ENCODE results near the gene FAM217B. TPM values are rescaled to one million over a fixed set of nuclear protein-coding genes. Genes with fewer than 3 reads are reported as not detected.

Gene FAM217B, protein sequence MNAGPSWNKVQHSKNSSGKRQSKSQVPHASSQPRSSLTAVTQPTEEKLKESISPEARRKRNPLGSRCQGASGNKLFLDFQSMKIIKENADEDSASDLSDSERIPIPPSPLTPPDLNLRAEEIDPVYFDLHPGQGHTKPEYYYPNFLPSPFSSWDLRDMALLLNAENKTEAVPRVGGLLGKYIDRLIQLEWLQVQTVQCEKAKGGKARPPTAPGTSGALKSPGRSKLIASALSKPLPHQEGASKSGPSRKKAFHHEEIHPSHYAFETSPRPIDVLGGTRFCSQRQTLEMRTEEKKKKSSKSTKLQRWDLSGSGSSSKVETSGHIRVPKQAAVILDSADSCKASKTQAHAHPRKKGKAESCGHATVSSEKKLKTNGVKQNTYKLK
- total RNA-seq: 12.8 TPM

DNA sequence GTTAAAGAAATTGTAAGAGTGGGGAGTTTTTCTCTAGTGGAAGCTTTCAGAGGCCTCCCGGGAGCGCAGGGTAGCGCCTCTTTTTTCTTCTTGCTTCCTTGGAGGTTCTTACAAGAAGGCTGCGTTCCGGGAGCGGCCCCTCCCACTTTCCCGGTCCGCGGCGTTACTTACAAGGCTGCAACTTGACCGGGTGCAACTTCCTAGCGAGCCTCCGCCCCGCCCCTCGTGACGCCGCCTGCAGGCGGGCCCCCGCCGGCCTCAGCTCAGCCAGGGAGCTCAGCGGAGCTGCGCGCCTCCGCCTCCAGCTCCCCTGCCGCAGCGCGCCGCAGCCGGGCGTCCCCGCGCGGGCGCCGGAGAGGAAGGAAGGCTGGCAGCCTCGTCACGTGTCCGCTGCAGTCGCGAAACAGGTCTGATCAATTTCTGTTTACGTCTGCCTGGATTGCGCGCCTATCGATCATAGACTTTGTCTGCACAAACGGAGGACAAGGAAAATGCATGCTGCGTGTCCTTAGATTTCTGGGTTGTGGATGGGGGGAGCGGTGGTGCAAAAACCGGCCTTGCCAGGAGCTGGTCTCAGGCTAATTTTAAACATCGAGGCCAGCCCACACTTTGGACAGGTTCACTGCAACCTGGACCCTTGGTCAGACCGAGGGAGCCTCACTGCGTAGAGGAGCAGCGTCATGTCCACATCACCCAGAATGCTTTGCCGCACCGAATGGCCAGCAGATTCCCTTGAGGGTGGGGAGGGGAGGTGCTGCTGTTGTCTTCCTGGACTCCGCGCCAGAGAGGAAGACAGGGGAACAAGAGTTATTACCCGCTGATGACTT, at the start of gene FAM217B, which contains the start of gene PPP1R3D:
Gene FAM217B, plus strand, starts transcription at position 261 of the 827 bp plus-strand sequence. CDS start 3,555 bp downstream, outside the sequence.
Gene PPP1R3D, minus strand, starts transcription at position 177 of the 827 bp plus-strand sequence. CDS start 374 bp downstream, outside the sequence.
- peak; percentile 98 for DNase-seq (ENCODE audit: low spot score)

DNA sequence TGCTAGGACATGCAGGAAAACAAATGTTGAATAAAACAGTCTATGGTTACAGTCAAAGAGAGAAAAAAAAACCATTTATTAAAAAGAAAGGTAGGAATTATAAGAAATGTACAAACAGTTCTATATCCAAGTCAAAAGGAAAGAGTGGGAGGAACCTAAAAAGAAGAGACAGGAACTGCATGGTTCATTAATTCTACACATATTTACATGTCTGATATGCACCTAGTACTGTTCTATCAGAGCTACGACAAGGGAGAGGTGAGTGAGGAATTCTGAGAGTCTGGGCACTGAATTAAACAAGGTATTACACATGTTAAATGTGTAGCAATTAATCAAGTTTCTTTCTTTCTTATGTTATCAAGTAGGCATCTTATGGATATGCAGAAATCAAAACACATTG, 48.6 kb upstream of the FAM217B start:
- DNase-seq (ENCODE audit: low spot score): no peak

DNA sequence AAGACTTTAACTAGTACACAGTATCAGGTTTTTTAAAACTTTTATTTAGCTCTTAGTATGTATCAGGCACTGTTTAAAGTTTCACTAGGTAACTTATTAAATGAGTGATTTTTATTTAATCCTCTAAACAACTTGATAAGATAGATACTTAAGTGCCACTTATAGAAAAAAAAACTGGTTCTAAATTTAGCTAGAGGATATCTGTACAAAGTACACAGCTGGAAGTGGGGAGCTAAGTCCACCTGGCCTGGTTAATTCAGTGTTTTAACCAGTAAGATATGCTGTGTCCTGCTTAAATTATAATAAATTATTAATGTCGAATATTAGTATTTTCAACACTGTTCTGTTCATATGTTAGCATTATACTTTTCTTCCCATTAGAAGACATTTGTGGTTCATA, 44.3 kb upstream of the FAM217B start:
- DNase-seq (ENCODE audit: low spot score): no peak

DNA sequence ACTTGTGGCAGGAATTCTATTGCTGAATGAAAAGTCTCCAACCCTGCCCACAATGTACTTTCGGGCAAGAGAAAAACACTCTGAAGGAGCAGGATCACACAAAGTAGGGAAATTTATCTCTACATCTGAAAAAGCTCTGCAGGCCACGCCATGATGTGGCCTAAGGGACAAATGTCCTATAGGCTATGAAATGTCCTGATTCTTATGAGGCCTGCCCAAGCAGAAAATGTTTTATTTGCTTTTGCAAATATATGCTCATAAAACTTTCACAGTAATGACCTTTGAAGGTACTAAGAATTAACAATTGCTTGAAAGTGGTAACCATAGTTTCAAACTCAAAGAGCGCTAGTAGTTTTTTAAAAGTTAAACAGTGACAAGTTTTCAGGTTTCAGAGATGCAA, 37.7 kb upstream of the FAM217B start:
- DNase-seq (ENCODE audit: low spot score): no peak

DNA sequence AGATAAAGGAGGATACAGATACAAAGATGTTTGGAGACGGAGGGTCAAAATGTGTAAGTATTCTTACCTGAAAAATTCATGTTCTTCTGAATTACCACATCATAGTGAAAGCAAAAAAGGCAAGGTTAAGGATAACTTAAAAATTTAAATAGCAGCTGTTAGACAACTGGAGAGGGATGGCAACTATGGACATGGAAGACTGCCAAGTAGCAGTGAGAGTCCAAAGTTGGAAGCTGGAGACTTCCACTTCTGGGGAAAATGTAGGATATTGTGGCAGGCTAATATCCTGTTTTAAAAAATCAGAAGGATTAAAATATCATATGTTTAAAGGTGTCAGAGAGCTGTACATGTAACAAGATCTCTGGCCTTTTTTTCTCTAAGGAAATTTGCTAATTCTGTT, 36.6 kb upstream of the FAM217B start:
- DNase-seq (ENCODE audit: low spot score): no peak

DNA sequence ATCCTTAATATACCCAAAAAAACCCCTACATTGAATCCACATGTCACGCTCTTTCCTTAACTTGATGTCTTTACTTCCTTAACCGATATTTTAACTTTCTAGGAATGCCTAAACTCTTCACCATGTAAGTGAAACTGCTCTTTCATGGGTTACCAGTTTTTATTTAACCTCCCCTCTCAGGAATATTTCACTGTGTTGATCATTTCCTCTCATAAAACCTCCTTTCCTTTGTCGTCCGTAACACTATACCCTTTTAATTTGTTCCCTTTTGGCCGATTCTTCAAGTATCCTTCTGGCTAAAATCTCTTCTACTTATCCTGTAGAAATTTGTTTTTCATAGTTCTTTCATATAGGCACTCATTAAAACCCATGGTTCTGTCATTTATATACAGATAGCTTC, 31.3 kb upstream of the FAM217B start:
- no peak for DNase-seq (ENCODE audit: low spot score)

DNA sequence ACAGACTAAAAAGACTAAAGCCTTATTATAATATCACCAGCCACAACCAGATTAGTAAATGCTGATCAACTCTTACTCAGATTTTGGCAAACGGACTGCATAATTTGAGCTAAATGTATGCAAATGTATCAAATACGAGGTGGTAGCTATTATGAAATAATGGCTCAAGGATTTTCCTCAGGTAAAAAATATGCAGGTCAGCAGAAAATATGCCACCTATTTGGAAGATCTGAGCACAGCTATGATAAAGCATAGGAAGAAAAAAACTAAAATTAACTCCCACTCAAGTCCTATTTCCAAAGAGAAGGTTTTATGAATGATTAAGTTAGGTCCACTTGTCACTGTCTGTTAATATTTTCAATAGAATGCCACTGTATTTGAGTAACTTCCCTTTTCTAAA, 29.1 kb upstream of the FAM217B start:
- DNase-seq (ENCODE audit: low spot score): no peak

DNA sequence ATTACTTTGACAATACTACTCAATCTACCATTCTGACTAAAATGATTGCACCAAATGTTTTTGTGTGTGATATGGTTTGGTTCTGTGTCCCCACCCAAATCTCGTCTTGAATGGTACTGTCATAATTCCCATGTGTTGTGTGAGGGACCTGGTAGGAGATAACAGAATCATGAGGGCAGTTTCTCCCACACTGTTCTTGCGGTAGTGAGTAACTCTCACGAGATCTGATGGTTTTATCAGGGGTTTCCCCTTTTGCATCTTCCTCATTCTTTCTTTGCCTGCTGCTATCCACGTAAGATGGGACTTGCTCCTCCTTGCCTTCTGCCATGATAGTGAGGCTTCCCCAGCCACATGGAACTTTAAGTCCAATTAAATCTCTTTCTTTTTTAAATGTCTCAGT, 27.6 kb upstream of the FAM217B start:
- DNase-seq (ENCODE audit: low spot score): no peak

DNA sequence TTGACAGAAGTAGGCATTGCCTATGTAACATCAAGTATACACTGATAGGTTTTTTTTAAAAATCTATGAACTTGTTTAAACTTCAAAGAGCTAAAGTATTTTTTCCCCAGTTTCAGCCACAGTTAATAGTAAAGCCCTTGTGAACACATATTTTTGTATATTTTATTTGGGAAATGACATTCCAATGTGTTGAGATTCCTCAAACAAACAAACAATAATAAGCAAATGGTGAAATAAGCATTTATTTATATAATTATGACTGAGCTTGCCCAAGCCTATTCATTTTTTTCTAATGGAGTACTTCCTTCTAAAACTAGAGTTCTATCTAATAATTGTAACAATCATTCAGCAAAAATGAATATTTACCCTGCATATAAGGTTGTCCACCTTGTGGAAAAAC, 19.2 kb upstream of the FAM217B start:
- DNase-seq (ENCODE audit: low spot score): no peak

DNA sequence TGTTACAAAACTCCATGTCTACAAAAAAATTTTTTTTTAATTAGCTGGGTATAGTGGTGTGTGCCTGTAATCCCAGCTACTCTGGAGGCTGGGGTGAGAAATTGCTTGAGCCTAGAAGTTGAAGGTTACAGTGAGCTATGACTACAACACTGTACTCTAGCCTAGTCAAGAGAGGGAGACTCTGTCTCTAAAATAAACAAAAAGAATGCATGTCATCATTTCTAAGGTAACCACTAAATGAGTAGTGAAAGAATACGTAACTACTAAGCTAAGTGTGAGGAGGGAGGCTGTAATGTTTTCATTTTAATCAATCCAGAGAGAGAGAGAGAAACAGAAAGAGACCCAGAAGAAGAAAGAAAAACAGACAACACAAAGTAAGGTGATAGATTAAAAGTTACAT, 16.7 kb upstream of the FAM217B start:
- DNase-seq (ENCODE audit: low spot score): no peak

DNA sequence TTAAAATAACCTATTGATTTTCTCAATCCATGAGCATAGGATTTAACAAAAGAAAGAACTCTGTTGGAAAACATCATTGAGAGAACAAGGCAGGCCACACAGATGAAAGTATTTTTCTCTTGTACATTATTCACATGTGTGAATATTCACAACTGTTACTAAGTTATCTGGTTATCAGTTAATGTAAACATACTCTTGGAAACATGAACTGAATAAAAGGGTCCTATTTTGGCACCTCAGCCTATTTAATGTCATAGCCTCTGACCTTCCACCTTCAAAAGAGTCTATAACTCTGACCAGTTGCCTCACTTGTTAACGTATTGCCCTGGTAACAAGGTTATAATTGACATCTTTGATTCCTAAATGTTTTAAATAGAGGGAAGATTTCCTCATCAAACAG, 14.8 kb upstream of the FAM217B start:
- no peak for DNase-seq (ENCODE audit: low spot score)

DNA sequence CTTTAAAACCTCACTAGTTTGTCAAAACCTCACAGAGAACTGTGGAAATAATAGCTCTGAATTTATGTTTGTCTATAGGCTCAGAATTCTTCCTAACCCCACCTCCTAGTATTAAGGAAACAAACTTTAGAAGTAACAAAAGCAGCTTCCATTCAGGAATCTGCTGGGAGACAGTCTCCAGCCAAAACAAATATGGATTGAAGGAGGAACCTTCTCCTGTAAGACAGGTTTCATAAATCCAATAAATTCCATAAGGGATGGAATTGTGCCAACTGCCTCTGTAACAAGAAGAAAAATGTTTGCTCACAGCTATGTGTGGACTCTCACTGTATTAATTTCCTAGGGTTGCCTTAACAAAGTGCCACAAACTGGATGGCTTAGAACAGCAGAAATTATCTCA, 14.3 kb upstream of the FAM217B start:
- DNase-seq (ENCODE audit: low spot score): no peak

DNA sequence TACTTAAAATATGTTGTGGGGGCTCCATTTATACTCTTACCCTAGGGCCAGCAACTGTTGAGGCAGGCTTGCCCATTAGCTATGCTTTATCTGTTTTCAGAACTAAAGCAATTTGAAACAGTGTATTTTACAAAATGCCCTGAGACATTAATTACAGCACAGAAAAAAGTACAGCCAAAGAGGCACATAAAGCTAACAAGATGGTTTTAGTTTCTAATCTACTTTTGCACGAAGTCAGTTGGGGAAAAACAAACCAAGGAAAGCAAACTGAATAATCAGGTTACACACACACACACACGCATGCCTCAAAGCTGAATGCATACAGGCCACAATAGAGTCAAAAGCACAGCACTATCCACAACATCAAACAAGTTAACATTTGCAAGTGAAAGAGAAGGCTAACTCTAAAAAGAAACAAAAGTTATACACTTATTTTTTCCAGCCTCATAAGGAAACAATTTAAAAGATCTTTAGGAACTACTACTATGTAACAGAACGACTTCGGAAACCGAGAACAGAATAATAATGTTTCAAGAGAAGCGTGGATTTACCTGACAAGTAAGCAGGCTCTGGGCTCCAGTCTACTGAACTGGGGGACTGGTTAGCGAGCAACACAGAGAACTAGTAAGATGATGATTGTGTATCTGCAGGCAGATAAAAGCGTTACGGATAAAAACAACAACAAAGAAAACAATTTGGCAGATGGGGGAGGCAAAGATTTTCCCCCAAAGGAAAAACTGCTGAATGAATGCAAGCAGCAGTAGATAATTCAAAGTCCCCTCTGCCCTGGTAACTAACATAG, 8.5 kb upstream of the FAM217B start:
- DNase-seq (ENCODE audit: low spot score): no peak

DNA sequence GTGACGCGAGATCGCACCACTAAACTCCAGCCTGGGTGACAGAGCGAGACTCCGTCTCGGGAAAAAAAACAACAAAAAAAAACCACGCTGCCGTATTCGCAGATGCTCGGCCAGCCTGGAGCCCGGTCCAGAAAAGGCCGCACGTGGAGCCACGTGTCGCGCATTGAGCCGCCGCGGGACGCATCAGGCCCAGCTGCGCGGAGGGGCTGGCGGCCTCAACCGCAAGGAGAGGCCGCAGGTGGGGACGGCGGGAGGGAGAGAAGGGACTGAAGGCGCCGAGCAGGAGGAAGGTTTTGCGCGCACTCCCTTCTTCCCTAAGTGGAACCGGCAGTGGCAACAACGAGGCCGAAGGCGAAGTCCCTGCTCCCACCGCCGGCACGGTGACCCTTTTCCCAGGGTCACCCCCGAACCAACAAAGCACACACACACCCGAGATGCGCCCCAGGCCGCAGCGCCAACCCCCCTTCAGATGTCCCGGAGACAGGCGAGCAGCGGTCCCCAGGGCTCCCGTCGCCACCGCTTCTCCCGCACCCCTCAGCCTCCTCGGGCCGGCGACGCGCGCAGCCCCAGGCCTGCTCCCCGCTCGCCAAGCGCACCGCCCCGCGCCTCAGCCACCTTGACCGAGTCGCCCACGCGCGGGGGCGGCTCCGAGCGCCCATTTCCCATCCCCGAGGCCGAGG, 7.4 kb upstream of the FAM217B start:
- DNase-seq (ENCODE audit: low spot score): no peak

DNA sequence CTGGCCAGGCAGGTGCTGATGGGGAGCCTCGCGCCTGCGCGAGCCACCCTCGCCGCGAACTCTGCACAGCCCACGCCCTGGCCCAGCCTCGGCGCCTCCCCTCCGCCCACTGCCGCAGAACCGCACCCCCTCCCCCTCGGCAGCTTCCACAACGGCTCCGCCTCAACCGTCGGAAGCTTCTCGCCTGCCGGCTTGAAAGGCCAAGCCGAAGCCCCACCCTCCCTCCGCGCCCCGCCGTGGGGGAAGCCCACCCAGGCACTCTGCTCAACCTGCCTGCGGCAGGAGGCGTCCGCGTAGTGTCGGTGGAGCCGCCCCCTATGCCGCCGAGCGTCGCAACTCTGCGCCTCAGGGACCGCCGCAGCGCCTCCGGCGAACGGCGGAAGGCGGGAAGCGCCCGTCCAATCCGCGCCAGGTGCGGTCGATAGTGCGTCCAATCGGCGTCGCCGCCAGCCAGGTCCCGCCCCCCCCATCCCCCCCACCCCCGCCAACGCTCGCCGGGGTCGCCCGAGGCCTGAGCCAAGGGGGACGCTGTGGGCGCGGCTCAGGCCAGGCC, 6.8 kb upstream of the FAM217B start, which contains the start of gene SYCP2:
Gene SYCP2, minus strand, starts transcription at position 342 of the 553 bp plus-strand sequence. CDS start 11,224 bp downstream, outside the sequence.
- peak; percentile 64 for DNase-seq (ENCODE audit: low spot score)

DNA sequence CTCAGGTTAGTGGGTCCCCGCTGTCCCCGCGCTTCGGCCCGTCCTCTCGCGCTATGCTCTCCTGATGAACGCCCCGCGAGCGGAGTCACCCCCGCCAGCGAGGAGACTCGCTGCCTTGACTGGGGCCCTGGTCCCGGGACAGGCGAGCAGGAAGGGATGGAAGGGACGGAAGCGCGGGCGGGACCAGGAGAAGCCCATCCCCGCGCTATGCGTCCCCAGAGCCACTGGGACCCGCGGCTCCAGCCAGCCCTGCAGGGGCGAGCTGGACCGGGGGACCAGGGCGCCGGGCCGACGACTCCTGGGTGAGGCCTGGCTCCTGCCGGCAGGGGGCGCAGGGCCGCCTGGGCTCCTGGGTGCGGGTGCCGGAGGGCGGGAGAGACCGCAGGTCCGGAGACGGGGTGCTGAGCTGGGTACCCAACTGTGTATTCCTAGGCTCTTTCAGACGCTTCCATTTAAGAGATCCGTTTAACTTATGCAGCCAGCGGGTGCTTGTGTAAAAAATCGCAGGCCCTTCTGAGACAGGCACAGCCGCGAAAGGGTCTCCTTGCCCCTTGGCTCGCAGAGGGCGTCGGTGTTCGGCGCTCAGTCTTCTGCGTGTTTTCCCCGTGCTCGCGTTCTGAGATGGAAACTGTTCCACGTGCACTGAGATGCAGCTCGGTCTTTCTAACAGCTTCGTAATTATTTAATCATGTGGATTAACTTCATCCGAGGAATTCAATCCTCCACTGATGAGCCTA, 6.2 kb upstream of the FAM217B start:
- DNase-seq (ENCODE audit: low spot score): peak; percentile 78

DNA sequence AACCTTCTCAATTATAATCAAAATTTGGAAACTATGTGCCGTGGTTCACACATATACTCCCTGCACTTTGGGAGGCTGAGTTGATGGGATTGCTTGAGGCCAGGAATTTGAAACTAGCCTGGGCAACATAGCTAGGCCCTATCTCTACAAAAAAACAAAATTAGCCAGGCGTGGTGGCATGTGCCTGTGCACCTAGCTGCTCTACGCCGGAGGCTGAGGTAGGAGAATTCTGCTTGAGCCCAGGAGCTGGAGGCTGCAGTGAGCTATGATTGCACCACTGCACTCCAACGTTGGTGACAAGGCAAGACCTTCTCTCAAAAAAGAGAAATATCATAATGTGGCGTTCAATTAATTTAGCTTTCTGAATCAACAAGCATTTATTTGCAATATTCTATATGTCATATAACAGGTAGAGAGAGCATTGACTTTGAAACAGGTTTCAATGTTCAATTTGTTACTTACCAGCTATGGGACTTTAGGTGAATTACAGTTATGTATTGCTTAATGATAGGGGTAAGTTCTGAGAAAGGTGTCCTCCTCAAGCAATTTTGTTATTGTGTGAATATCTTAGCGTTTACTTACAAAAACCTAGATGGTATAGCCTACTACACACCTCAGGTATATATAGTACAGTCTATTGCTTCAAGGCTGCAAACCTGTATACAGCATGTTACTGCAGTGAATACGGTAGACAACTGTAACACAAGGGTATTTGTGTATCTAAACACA, 4.6 kb upstream of the FAM217B start:
- DNase-seq (ENCODE audit: low spot score): no peak

DNA sequence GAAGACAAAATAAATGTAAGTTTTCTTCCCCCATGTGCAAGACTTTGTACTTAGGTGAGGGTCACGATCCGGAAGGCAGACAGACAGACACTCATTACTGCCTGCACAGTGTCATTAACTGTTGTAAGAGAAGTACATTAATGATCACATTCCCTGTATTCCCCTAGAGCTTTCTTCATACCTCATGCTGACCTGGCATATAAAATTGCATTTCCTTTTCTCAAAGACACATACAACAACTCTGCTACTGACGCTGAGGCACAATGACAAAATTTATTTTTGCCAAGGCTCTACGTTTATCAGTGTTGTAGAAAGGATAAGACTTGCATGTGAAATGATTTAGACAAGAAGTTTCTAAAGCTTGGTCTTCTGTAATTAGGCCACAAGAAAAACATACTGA, 3.8 kb upstream of the FAM217B start:
- no peak for DNase-seq (ENCODE audit: low spot score)

DNA sequence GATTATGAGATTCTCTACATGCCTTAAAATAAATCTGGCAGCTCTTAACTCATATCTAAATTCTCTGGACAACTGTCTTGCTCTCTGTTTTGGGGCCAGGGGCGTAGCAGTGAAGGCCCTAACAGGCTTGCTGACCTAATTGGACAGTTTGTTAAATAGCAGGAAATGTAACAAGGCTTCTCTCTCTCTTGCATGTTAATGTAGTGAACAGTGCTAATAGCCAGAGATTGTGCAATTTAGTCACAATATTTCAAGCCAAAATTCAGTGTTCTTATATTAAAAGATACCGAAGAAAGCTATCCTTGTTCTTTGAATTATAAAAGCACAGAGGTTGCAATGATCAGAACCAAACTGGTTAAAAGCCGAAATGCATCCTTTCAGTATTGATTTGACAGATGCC, 3.0 kb upstream of the FAM217B start:
- no peak for DNase-seq (ENCODE audit: low spot score)

DNA sequence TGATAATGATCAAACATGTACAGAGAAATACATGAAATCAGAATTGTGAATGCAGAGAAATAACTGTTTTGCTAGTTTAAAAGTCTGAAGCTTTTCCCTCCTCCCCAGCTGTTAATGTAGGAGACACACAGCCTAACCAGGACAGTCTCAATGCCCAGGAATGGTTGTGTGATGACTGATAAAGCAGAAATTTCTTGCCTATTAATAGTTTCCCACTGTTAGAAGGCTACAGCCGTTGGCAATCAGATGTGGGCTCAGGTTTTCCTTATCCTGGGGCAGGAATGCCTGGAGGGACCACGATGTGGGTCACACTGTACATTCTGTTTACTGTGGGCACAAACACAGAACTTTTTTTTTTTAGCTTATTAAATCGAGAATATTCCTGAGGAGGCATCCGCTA, 2.0 kb upstream of the FAM217B start:
- DNase-seq (ENCODE audit: low spot score): no peak
